Esophagus muscularis mucosa (tissue), 4 donors: ENCODE measurements around the gene VSTM2B. TPM values are rescaled to one million over a fixed set of nuclear protein-coding genes. Genes with fewer than 3 reads are reported as not detected.

Experiments used
- DNase-seq: peaks from one replicate; pipeline ENCODE4 v3.0.0-alpha.2; 2017; ENCODE audit errors: extremely low spot score
- H3K27ac ChIP-seq, 4 donors: fragments of 200-600 bp; sonication (generic); replicated peaks in 1 of 4; 1 replicate in 3 of 4; 2 replicates in 1 of 4; pipeline ENCODE4 v1.5.1; 2016 to 2019; ENCODE audit warnings: mild to moderate bottlenecking in 1 of 4
- H3K27me3 ChIP-seq, 4 donors: fragments of 200-600 bp; sonication (generic); one replicate each; pipeline versions ENCODE4 v1.5.1 to v1.6.0; 2016 to 2019
- H3K36me3 ChIP-seq, 4 donors: fragments of 200-600 bp; sonication (generic); one replicate each; pipeline ENCODE4 v1.5.1; 2016 to 2019
- H3K4me1 ChIP-seq, 4 donors: fragments of 200-600 bp; sonication (generic); one replicate each; pipeline ENCODE4 v1.5.1; 2016 to 2019
- H3K4me3 ChIP-seq, 4 donors: fragments of 200-600 bp; sonication (generic); 1 replicate in 2 of 4; 2 replicates in 2 of 4; pipeline ENCODE4 v1.5.1; 2016 to 2019; ENCODE audit warnings: mild to moderate bottlenecking in 4 of 4, moderate library complexity in 1 of 4
- H3K9me3 ChIP-seq, 4 donors: fragments of 200-600 bp; sonication (generic); 1 replicate in 3 of 4; 2 replicates in 1 of 4; pipeline ENCODE4 v1.5.1; 2016 to 2019
- EP300 ChIP-seq: sonication (generic); formaldehyde crosslinking; IDR thresholded peaks from one replicate; pipeline ENCODE4 v1.6.1; 2017; ENCODE audit warnings: antibody characterized with exemption
- POLR2A ChIP-seq: fragments of 450-650 bp; IDR thresholded peaks from one replicate; pipeline ENCODE4 v1.6.1; 2017; ENCODE audit warnings: antibody characterized with exemption, moderate library complexity, mild to moderate bottlenecking, low read depth
- POLR2AphosphoS5 ChIP-seq, 2 donors: sonication (generic); formaldehyde crosslinking; IDR thresholded peaks; one replicate each; pipeline ENCODE4 v1.6.1; 2017; ENCODE audit warnings: antibody characterized with exemption in 2 of 2
- WGBS: methylation state at CpG from one replicate; pipeline ENCODE4 v1.1.5; 2018; 5-methylcytosine and 5-hydroxymethylcytosine counted together
- intact Hi-C: fragments of 100-400 bp; cut with DNase I; formaldehyde crosslinking; loops from one replicate; pipeline ENCODE4 v1.15.1; 2023
- total RNA-seq, 4 donors: library from RNA; depleted of rRNA; stranded (reverse); fragments of >200 nt; gene quantifications; one replicate each; pipeline versions ENCODE4 v1.1.0 to v1.2.1, GENCODE V29; 2016
- TF ChIP-seq, protein P1 (sequence below), 3 experiments: fragments of 200-600 bp in 2 of 3; fragments of 450-650 bp in 1 of 3; sonication (generic) in 2 of 3; IDR thresholded peaks; one replicate each; pipeline ENCODE4 v1.5.1; 2017 to 2019; ENCODE audit warnings: antibody characterized with exemption in 3 of 3, mild to moderate bottlenecking in 2 of 3, moderate library complexity in 1 of 3

VSTM2B gene
- total RNA-seq, 4 donors from 2014 or later, result 0.23 to 0.33 TPM; not detected in 2

GRCh38 chr19:29612121-29612520 is 86.3 kb downstream of the VSTM2B start:
- WGBS, result 93% methylated on average over 8 of the region's 9 CpGs
- H3K36me3 ChIP-seq, result peaks cover 61 to 85% (median 76%) of the 10 kb centered on the region in 4 donors
- intact Hi-C loops, result no loop called here

GRCh38 chr19:29612801-29613595 is 87.2 kb downstream of the VSTM2B start:
- H3K4me3 ChIP-seq, result no peak overlapping the region
- no peaks in the 10 kb centered on the region for H3K27me3 ChIP-seq
- 86% methylated on average over 21 of the region's 21 CpGs for WGBS
- H3K9me3 ChIP-seq, result no peaks in the 10 kb centered on the region
- no peak for DNase-seq
- intact Hi-C loops, result no loop called here
- TF ChIP-seq EP300 (no peak), POLR2AphosphoS5 (IDR thresholded peaks at IDR 0.05) (no peak), POLR2A (no peak)
- TF ChIP-seq, protein P1, sequence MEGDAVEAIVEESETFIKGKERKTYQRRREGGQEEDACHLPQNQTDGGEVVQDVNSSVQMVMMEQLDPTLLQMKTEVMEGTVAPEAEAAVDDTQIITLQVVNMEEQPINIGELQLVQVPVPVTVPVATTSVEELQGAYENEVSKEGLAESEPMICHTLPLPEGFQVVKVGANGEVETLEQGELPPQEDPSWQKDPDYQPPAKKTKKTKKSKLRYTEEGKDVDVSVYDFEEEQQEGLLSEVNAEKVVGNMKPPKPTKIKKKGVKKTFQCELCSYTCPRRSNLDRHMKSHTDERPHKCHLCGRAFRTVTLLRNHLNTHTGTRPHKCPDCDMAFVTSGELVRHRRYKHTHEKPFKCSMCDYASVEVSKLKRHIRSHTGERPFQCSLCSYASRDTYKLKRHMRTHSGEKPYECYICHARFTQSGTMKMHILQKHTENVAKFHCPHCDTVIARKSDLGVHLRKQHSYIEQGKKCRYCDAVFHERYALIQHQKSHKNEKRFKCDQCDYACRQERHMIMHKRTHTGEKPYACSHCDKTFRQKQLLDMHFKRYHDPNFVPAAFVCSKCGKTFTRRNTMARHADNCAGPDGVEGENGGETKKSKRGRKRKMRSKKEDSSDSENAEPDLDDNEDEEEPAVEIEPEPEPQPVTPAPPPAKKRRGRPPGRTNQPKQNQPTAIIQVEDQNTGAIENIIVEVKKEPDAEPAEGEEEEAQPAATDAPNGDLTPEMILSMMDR (IDR thresholded peaks at IDR 0.05), result no peak
- H3K27ac ChIP-seq, result no peak overlapping the region
- peaks cover 0 to 13% (median 11%) of the 10 kb centered on the region in 4 donors for H3K4me1 ChIP-seq
- peaks cover 61 to 85% (median 76%) of the 10 kb centered on the region in 4 donors for H3K36me3 ChIP-seq

More at GRCh38 chr19:29612121-29612520, 86.3 kb downstream of the VSTM2B start:
- no peak overlapping the region for H3K27ac ChIP-seq
- H3K4me1 ChIP-seq, result peaks cover 3 to 19% (median 13%) of the 10 kb centered on the region in 4 donors
- TF ChIP-seq POLR2A, result no peak
- no peak overlapping the region for H3K4me3 ChIP-seq
- H3K27me3 ChIP-seq, result no peaks in the 10 kb centered on the region
- no peak for DNase-seq
- no peaks in the 10 kb centered on the region for H3K9me3 ChIP-seq

GRCh38 chr19:29614046-29614445 is 88.3 kb downstream of the VSTM2B start:
- Histone ChIP-seq H3K9me3 (no peaks in the 10 kb centered on the region), H3K4me1 (peaks cover 0 to 13% (median 11%) of the 10 kb centered on the region in 4 donors), H3K27ac (no peak overlapping the region), H3K27me3 (no peaks in the 10 kb centered on the region), H3K36me3 (peaks cover 55 to 79% (median 71%) of the 10 kb centered on the region in 4 donors), H3K4me3 (no peak overlapping the region)
- DNase-seq, result no peak
- intact Hi-C loops, result no loop called here
- TF ChIP-seq, protein P1 (IDR thresholded peaks at IDR 0.05), result no peak
- TF ChIP-seq EP300, result no peak
- TF ChIP-seq POLR2AphosphoS5 (IDR thresholded peaks at IDR 0.05), result no peak
- TF ChIP-seq POLR2A, result no peak
- 96% methylated on average over 5 of the region's 7 CpGs for WGBS

Other genes with a start within 250 kb of the VSTM2B start
- 10 to 100 TPM; 52.8 to 73.5 (median 71.5) TPM for gene POP4, start 80.3 kb downstream of the VSTM2B start, total RNA-seq
- 10 to 100 TPM; 27.4 to 58.6 (median 36.1) TPM for gene PLEKHF1, start 139.5 kb downstream of the VSTM2B start, total RNA-seq
- gene C19orf12, start 189.3 kb downstream of the VSTM2B start, total RNA-seq, result 10 to 100 TPM; 27.0 to 52.9 (median 38.9) TPM